ENCODE data around the gene CCBE1. TPM values are rescaled to one million over a fixed set of nuclear protein-coding genes. Genes with fewer than 3 reads are reported as not detected.
"Not testable (repeated sequence)": the region's sequence is repeated elsewhere in the genome, so short reads cannot be mapped to it uniquely, and the experiment has no call there.

CCBE1 gene
- total RNA-seq, 1 experiment from 2014 or later: 31.1 TPM

GRCh38 chr18:59549503-59550173, 147.6 kb downstream of the CCBE1 start:
- DNase-seq (ENCODE audit: low read depth): no peak

GRCh38 chr18:59547581-59548182, 149.5 kb downstream of the CCBE1 start:
- DNase-seq (ENCODE audit: low read depth): peak; percentile 73

- DNase-seq (ENCODE audit: low read depth): peak; percentile 70
These were observed 151.0 kb downstream of the CCBE1 start for GRCh38 chr18:59546188-59546587.

- DNase-seq (ENCODE audit: low read depth): no peak
These were observed 156.4 kb downstream of the CCBE1 start for GRCh38 chr18:59540780-59541179.

- DNase-seq (ENCODE audit: low read depth): no peak
These were observed 156.9 kb downstream of the CCBE1 start for GRCh38 chr18:59540346-59540745.

- no peak for DNase-seq (ENCODE audit: low read depth)
These were observed 158.1 kb downstream of the CCBE1 start for GRCh38 chr18:59539108-59539507.

GRCh38 chr18:59537579-59537978, 159.6 kb downstream of the CCBE1 start:
- DNase-seq (ENCODE audit: low read depth): no peak

GRCh38 chr18:59536166-59536565, 161.1 kb downstream of the CCBE1 start:
- DNase-seq (ENCODE audit: low read depth): peak; percentile 34

- DNase-seq (ENCODE audit: low read depth): no peak
These were observed 162.2 kb downstream of the CCBE1 start for GRCh38 chr18:59535055-59535454.

GRCh38 chr18:59528866-59529265, 168.4 kb downstream of the CCBE1 start:
- DNase-seq (ENCODE audit: low read depth): no peak

- DNase-seq (ENCODE audit: low read depth): no peak
These were observed 176.5 kb downstream of the CCBE1 start for GRCh38 chr18:59520562-59521355.

GRCh38 chr18:59518705-59519104, 178.5 kb downstream of the CCBE1 start:
- no peak for DNase-seq (ENCODE audit: low read depth)

GRCh38 chr18:59517446-59518165, 179.6 kb downstream of the CCBE1 start:
- no peak for DNase-seq (ENCODE audit: low read depth)

GRCh38 chr18:59516356-59517155, 180.7 kb downstream of the CCBE1 start:
- DNase-seq (ENCODE audit: low read depth): peak; percentile 71

- DNase-seq (ENCODE audit: low read depth): not testable (repeated sequence)
These were observed 181.3 kb downstream of the CCBE1 start for GRCh38 chr18:59515956-59516355.

GRCh38 chr18:59515147-59515546, 182.1 kb downstream of the CCBE1 start:
- no peak for DNase-seq (ENCODE audit: low read depth)

- no peak for DNase-seq (ENCODE audit: low read depth)
These were observed 183.0 kb downstream of the CCBE1 start for GRCh38 chr18:59514203-59514602.

GRCh38 chr18:59512025-59512755, 185.0 kb downstream of the CCBE1 start:
- no peak for DNase-seq (ENCODE audit: low read depth)

GRCh38 chr18:59509481-59510442, 187.5 kb downstream of the CCBE1 start:
- no peak for DNase-seq (ENCODE audit: low read depth)
